ENCODE data around the gene SLC25A45.

DNA sequence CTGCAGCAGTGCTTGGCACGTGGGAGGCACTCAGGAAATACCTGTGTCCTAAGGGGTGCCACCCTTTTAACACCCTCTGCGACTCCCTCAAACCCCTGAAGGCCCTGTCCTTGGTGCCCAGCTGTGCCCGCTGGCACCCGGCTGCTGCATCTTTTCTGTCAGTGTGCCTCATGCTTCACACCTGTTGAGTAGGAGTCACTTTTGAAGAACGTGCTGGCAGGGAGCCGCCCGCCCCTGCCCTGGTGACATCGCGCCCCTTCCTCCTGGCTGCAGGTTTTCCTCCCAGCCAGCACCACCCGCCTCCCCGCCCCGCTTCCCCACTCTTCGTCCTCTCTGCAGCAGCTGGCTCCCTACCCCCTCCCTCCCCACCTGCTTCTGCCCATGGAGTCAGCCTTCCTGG lies 21.8 kb upstream of the SLC25A45 start:
- TF ChIP-seq POLR2AphosphoS5 (IDR thresholded peaks at IDR 0.05; ENCODE audit: low read depth, low read length) (no peak), TCF12 (IDR thresholded peaks at IDR 0.05) (no peak), RFX5 (IDR thresholded peaks at IDR 0.05; ENCODE audit: low read length) (no peak), FOXM1 (IDR thresholded peaks at IDR 0.05; ENCODE audit: low read depth) (no peak), GATA2 (CRISPR knock-in tag; IDR thresholded peaks at IDR 0.05) (no peak)
- TF ChIP-seq, protein P1, sequence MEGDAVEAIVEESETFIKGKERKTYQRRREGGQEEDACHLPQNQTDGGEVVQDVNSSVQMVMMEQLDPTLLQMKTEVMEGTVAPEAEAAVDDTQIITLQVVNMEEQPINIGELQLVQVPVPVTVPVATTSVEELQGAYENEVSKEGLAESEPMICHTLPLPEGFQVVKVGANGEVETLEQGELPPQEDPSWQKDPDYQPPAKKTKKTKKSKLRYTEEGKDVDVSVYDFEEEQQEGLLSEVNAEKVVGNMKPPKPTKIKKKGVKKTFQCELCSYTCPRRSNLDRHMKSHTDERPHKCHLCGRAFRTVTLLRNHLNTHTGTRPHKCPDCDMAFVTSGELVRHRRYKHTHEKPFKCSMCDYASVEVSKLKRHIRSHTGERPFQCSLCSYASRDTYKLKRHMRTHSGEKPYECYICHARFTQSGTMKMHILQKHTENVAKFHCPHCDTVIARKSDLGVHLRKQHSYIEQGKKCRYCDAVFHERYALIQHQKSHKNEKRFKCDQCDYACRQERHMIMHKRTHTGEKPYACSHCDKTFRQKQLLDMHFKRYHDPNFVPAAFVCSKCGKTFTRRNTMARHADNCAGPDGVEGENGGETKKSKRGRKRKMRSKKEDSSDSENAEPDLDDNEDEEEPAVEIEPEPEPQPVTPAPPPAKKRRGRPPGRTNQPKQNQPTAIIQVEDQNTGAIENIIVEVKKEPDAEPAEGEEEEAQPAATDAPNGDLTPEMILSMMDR (IDR thresholded peaks at IDR 0.05), result no peak
- TF ChIP-seq, protein P2, sequence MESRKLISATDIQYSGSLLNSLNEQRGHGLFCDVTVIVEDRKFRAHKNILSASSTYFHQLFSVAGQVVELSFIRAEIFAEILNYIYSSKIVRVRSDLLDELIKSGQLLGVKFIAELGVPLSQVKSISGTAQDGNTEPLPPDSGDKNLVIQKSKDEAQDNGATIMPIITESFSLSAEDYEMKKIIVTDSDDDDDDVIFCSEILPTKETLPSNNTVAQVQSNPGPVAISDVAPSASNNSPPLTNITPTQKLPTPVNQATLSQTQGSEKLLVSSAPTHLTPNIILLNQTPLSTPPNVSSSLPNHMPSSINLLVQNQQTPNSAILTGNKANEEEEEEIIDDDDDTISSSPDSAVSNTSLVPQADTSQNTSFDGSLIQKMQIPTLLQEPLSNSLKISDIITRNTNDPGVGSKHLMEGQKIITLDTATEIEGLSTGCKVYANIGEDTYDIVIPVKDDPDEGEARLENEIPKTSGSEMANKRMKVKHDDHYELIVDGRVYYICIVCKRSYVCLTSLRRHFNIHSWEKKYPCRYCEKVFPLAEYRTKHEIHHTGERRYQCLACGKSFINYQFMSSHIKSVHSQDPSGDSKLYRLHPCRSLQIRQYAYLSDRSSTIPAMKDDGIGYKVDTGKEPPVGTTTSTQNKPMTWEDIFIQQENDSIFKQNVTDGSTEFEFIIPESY (IDR thresholded peaks at IDR 0.05; ENCODE audit: borderline replicate concordance, low read depth), result no peak

Data from SK-N-SH (cell line).